Body of pancreas (tissue), 4 donors: Measurements from ENCODE around the gene FHOD3. TPM values are rescaled to one million over a fixed set of nuclear protein-coding genes. Genes with fewer than 3 reads are reported as not detected.

Experiments
- ATAC-seq: fragments of 150-250 bp; one replicate; pipeline ENCODE4 v1.9.1; 2016
- DNase-seq, 4 donors: peaks; one replicate each; pipeline ENCODE4 v3.0.0-alpha.2; 2019
- H3K27ac ChIP-seq, 4 donors: fragments of 200-600 bp; sonication (generic); 1 replicate in 3 of 4; 2 replicates in 1 of 4; pipeline versions ENCODE4 v1.5.1 to v1.6.1; 2016 to 2019; ENCODE audit warnings: mild to moderate bottlenecking in 1 of 4, mixed read lengths in 1 of 4, moderate library complexity in 1 of 4
- H3K27me3 ChIP-seq, 2 donors: fragments of 200-600 bp; sonication (generic); one replicate each; pipeline ENCODE4 v1.6.0; 2016; ENCODE audit warnings: mild to moderate bottlenecking in 1 of 2
- H3K36me3 ChIP-seq, 2 donors: fragments of 200-600 bp; sonication (generic); replicated peaks in 1 of 2; 2 replicates each; pipeline ENCODE4 v1.5.1; 2016; ENCODE audit warnings: low read depth in 2 of 2; ENCODE audit not compliant: insufficient read depth in 1 of 2
- H3K4me1 ChIP-seq: fragments of 200-600 bp; sonication (generic); one replicate; pipeline ENCODE4 v1.6.0; 2016
- H3K4me3 ChIP-seq, 2 donors: fragments of 200-600 bp; sonication (generic); 1 replicate in 1 of 2; 2 replicates in 1 of 2; pipeline ENCODE4 v1.5.1; 2016 to 2019
- H3K9me3 ChIP-seq, 3 donors: fragments of 200-600 bp; sonication (generic); 1 replicate in 2 of 3; 2 replicates in 1 of 3; pipeline ENCODE4 v1.5.1; 2016
- POLR2A ChIP-seq, 3 donors: fragments of 450-650 bp; IDR thresholded peaks; one replicate each; pipeline ENCODE4 v1.6.1; 2016; ENCODE audit warnings: antibody characterized with exemption in 3 of 3, mild to moderate bottlenecking in 2 of 3
- WGBS, 2 donors: methylation state at CpG; one replicate each; pipeline ENCODE4 v1.1.5; 2017; 5-methylcytosine and 5-hydroxymethylcytosine counted together
- intact Hi-C: fragments of 100-400 bp; cut with DNase I; formaldehyde crosslinking; loops from one replicate; pipeline ENCODE4 v1.15.1; 2023
- total RNA-seq, 2 donors: library from RNA; depleted of rRNA; stranded (reverse); fragments of >200 nt; gene quantifications; one replicate each; pipeline ENCODE4 v1.1.0, GENCODE V29; 2016
- TF ChIP-seq, protein P1 (sequence below), 7 experiments: fragments of 450-650 bp in 4 of 7; fragments of 200-600 bp in 3 of 7; sonication (generic) in 3 of 7; IDR thresholded peaks; one replicate each; pipeline ENCODE4 v1.5.1; 2016 to 2019; ENCODE audit warnings: antibody characterized with exemption in 7 of 7

Gene FHOD3
- total RNA-seq, 2 donors from 2014 or later = 0.52 to 2.0 TPM

DNA sequence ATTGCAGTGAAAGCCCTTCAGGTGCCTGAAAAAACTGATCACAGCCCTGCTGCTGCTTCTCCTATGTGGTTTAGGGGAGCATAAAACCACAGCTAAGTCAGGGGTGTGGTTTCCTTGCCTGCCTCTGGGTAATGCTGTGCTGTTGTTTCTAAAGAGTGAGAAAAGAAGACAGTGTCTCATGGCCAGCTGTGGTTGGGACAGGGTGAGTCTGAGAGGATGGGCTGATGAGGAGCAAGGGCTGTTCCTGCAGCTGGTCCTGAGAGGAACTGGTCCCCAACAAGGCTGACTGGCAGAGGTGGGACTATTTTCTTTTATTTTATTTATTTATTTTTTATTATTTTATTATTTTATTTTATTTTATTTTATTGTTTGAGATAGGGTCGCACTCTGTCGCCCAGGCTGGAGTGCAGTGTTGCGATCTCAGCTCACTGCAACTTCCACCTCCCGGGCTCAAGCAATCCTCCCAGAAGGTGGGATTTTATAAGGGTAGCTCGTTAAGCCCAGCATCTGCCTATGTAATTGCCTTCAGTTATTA, 236.7 kb downstream of the FHOD3 start:
- no peaks in the 10 kb centered on the region for H3K27me3 ChIP-seq
- no peak for ATAC-seq
- no peak overlapping the region for H3K27ac ChIP-seq
- no peaks in the 10 kb centered on the region for H3K36me3 ChIP-seq
- intact Hi-C loops = no loop called here
- H3K9me3 ChIP-seq = no peaks in the 10 kb centered on the region
- DNase-seq = no peak
- H3K4me3 ChIP-seq = no peak overlapping the region
- no peaks in the 10 kb centered on the region for H3K4me1 ChIP-seq
- TF ChIP-seq, protein P1, sequence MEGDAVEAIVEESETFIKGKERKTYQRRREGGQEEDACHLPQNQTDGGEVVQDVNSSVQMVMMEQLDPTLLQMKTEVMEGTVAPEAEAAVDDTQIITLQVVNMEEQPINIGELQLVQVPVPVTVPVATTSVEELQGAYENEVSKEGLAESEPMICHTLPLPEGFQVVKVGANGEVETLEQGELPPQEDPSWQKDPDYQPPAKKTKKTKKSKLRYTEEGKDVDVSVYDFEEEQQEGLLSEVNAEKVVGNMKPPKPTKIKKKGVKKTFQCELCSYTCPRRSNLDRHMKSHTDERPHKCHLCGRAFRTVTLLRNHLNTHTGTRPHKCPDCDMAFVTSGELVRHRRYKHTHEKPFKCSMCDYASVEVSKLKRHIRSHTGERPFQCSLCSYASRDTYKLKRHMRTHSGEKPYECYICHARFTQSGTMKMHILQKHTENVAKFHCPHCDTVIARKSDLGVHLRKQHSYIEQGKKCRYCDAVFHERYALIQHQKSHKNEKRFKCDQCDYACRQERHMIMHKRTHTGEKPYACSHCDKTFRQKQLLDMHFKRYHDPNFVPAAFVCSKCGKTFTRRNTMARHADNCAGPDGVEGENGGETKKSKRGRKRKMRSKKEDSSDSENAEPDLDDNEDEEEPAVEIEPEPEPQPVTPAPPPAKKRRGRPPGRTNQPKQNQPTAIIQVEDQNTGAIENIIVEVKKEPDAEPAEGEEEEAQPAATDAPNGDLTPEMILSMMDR (IDR thresholded peaks at IDR 0.05) = no peak
- no peak for TF ChIP-seq POLR2A (IDR thresholded peaks at IDR 0.05)
- 93 to 97% methylated on average over 5 of the region's 5 CpGs for whole genome bisulfite sequencing, 2 donors

DNA sequence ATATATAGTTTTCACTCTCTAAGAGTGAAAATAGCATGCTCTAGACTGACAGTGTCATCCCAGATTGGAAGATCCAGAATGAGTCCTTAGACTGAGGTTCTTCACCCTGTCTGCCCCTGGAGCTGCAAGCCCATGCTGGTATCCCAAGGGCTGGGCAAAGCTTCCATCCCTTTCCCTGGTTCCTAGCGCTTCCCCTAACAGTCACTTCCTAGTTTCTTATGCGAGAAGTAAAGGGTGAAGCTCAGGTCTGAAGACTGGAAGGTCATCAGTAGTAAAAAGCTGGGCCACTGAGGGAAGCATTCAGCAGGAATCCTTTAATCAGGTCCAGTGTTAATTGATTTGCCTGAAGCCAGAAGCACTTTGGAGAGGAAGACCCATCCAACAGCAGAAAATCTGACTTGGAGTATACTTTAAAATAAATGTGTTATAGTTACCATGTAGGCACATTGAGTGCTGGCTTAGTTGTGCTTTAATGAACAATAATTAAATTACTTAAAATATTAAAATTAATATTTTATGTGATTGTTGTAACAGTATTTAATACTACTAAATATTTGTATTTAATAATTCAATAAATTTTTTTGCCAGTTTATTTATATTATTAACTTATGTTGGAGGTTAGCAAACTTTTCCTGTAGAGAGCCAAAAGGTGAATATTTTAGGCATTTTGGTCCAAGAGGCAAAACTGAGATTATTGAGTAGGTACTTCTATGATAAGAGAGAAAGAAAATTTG, 237.9 kb downstream of the FHOD3 start:
- no peak for DNase-seq
- no peaks in the 10 kb centered on the region for H3K9me3 ChIP-seq
- TF ChIP-seq POLR2A (IDR thresholded peaks at IDR 0.05) = no peak
- TF ChIP-seq, protein P1 (IDR thresholded peaks at IDR 0.05) = no peak
- WGBS, 2 donors = 80 to 97% methylated on average over 2 of the region's 2 CpGs
- no peak overlapping the region for H3K27ac ChIP-seq
- intact Hi-C loops = no loop called here
- ATAC-seq = no peak
- H3K27me3 ChIP-seq = no peaks in the 10 kb centered on the region
- no peaks in the 10 kb centered on the region for H3K36me3 ChIP-seq
- no peak overlapping the region for H3K4me3 ChIP-seq
- no peaks in the 10 kb centered on the region for H3K4me1 ChIP-seq

DNA sequence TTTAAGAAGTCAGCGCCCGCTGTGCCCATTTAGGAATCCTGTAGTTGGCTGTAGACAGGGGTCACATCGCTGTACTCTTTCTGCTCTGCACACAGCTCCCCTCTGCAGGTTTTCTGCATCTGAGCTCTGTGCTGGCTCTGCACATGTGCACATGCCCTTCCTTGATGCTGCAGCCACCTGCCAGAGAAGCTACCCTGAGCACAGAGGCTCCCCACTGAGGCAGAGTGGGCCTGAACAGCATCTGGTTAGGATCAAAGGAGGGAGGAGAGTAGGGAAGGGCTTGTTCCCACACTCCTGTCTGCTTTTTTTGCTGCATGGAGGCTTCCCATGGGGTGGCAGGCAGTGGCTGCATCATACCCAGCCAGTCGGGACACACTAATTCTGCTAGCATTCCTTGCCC, 238.9 kb downstream of the FHOD3 start:
- no peak overlapping the region for H3K4me3 ChIP-seq
- no peaks in the 10 kb centered on the region for H3K4me1 ChIP-seq
- no peak for TF ChIP-seq POLR2A (IDR thresholded peaks at IDR 0.05)
- TF ChIP-seq, protein P1 (IDR thresholded peaks at IDR 0.05) = no peak
- no peak overlapping the region for H3K27ac ChIP-seq
- WGBS, 2 donors = 82 to 83% methylated on average over 4 of the region's 4 CpGs
- no peaks in the 10 kb centered on the region for H3K36me3 ChIP-seq
- intact Hi-C loops = no loop called here
- no peak for ATAC-seq
- H3K9me3 ChIP-seq = no peaks in the 10 kb centered on the region
- no peak for DNase-seq
- no peaks in the 10 kb centered on the region for H3K27me3 ChIP-seq

DNA sequence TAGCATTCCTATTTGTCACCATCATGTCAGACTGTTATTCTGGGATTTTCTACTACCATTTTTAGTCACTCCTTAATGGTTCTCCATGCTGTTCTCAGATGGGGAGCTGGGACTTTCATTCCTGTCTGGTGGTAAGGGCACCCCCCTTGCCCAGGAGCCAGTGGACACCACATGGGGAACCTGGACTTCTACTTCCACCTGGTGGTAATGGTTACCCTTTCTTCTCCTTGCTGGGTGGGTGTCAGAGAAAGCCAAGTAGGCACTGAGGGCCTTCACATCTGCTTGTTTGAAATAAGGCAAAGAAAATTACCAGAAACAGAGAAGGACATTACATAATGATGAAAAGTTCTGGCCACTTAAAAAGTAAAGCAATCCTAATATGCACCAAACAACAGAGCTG, 239.8 kb downstream of the FHOD3 start:
- DNase-seq (no peak), ATAC-seq (no peak)
- Histone ChIP-seq H3K4me1 (no peaks in the 10 kb centered on the region), H3K4me3 (no peak overlapping the region), H3K27me3 (no peaks in the 10 kb centered on the region), H3K27ac (no peak overlapping the region), H3K9me3 (no peaks in the 10 kb centered on the region), H3K36me3 (no peaks in the 10 kb centered on the region)
- TF ChIP-seq, protein P1 (IDR thresholded peaks at IDR 0.05) = no peak
- TF ChIP-seq POLR2A (IDR thresholded peaks at IDR 0.05) = no peak
- intact Hi-C loops = no loop called here
